ENCODE measurements around the gene IPO4. TPM values are rescaled to one million over a fixed set of nuclear protein-coding genes. Genes with fewer than 3 reads are reported as not detected.
"Not testable (repeated sequence)": the region's sequence is repeated elsewhere in the genome, so short reads cannot be mapped to it uniquely, and the experiment has no call there.

IPO4 gene
- polyA plus RNA-seq, 12 donors: 17.5 to 32.3 (median 24.2) TPM; not detected in 1

DNA sequence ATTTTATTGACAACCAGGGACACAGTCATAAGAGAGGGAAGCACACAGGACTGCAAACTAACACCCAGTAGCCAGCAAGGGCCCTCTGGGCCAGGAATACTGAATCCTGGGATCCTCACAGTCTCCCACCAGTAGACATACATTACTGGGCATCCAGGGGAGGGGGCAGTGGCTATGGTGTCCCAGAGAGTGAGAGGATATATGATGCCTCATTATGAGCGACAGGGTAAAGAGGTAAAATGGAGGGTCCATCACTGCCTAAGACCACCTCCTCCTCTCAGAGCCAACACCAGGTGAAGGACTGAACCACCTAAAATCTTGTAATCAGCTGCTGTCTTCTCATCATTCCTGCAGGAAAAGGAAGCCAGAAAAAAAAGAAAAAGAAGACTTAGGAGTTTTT lies 28.3 kb upstream of the IPO4 start:
- DNase-seq: not testable (repeated sequence)

DNA sequence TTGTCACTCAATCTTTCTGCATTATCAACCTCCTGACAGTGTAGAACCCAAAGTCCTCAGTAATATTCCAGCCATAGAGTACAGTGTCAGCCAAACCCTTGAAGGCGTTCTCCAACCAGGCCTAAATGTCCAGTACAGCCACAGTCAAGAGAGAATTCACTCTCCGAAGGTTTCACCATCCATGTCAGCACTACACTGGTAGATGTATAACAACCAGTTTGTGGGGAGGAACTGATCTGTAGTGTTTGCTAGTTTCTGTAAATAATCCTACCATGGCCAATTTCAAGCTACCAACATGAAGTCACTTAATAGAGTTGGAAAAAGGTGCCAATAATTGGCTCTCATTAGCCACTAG lies 27.7 kb upstream of the IPO4 start:
- DNase-seq: no peak

DNA sequence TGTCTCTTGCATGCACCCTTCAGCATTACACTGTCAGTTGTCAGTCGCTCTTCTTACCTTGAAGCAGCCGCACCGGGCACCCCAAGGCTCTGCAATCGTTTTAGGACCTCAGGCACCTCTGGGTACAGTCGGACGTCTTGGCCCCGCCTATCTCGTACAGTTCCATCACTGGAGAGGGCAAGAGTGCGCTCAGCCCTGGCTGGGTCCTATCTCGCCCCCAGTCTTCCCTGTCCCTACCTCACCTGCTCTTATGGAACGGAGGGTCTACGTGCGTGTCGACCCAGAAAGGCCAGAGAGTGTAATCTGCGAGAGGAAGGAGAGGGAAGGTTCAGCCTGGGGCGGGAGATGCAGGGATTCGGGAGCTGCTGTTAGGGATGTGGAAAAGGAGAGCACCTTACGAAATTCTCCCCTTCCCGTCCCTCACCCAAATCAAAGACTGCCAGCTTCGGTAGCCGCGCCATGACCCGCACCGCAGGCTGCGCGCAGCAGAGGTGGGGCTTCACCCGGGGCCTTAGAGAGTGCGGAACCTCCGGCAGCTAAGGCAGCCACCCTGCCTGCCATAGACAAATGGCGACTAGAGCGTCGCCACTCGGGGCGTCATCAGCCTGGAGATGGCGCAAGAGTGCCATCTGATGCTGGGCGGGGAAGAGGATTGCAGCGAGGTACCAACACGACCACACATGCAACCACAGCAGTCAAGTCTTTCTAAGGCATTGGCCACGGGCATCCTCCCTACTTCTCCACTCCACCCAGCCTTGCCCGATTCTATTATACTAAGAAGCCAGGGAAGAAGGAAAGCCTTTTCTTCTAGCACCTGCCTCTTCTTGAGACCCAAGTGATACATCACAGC lies 27.1 kb upstream of the IPO4 start, which contains the start of gene MDP1:
TSS of gene MDP1 (minus strand) at position 572 of the 850 bp plus-strand sequence. CDS start at position 461, 111 bp downstream.
- peak; percentile 88 for DNase-seq

DNA sequence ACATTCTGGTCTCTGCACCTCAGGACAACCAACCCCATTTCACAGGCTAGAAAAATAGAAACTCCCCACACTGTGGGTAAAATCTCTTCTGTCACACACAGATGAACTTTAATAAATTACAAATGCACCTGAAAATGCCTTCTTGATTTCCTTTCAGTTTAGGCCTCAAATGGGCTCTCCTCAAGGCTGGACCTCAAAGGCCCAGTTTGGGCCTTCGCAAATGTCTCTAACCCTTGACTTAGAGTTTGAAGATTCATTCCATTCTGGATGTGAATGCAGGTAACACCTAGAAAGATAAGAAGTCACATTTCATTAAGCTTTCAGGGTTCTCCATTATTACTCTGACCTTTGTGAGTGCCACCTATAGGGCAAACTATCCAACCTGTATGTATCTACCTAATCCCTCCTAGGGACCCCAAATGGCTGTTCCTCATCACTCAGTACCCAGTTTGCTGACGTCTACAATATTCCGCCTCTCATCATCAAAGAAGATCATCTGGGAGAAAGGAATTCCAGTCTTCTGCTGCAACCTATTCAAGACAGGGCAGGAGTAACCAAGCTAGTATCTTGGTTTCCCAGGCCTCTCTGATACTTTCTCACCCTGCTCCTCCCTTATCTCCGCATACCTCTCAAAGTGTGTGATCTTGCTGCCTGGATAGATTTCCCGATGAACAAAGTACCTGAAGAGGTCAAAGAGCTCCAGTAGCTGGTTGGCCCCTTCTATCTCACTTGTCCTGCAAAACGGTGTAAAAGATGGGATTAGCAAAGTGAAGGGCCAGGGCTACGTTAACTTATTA lies 25.4 kb upstream of the IPO4 start:
- no peak for DNase-seq

DNA sequence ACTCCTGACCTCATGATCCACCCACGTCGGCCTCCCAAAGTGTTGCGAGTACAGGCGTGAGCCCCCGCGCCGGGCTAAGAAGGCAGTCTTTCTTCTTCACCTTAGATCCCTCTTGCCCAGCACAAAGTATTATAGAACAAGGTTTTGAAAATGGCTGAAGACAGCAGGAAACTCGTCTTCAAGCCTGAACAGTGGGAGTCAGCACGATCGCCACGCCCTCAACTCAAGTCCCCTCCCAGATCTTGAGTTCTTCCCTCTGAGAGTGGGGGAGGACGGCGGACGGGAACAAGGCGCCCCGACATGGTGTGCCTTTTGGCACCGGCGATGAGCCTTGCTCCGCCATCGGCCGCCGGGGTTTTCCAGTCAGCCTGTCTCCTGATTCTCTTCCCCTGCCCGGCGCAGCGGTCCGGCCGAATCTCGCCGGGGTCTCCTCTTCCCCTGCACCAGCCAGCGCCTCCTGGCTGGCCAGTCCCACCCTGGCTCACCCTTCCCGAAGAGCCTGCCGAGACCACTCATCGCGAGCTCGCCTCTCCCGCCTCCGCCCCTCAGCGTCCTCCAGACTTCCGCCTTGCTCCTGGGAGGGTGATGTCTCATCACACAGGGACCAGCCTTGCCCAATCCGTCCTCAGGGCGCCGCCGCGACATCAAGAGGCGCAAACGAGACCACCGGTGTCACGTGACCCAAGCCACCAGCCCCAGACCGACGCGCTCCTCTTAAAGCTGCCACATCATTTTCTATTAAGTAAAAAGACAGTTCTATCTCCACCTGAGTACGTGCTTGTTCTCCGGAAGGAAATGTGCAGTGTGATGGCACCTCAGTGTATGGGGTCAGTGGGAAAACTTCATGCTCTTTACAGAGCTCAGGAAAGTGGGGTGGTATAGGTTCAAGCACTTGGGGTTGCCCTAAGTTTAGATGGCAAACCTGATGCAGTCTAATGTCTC lies 24.6 kb upstream of the IPO4 start, which contains the start of gene CHMP4A:
TSS of gene CHMP4A (minus strand) at position 565 of the 942 bp plus-strand sequence. CDS start at position 516, 49 bp downstream.
- peak; percentile 96 for DNase-seq

DNA sequence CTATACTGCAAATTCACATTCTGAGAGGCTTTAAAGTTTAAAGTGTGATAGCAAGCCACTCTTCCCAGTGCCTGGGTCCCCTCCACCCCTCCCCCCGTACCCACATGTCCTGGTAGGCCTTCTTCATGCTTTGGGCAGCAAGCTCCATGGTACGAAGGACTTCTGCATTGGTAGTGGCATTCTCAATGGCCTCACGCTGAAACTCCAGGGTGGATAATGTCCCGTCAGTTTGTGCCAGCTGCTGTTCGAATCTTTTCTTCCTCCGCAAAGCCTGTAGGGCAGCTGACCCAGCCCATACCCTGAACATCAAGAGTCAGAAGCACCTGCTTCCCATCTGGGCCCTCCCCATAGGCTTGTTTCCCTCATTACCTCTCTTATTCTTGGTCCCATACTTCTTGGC lies 22.7 kb upstream of the IPO4 start:
- no peak for DNase-seq

DNA sequence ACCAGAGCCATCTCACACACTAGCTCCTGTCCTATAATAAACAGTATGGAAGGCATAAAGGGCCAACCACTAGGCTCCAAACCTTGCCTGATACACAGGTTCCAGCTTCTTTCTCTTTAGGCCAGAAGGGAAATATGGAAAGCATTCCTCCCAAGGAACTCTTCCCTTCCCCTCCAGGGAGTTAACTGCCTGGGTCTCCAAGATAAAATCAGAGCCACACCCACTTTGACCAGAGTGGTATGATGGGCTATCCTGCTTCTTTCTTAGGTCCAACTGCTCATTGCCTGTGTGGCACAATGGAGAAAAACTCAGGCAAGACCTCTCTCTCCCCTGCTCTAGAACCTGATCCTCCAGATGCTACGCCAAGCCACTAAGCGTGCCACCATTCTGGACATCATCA lies 19.0 kb upstream of the IPO4 start:
- DNase-seq: no peak

DNA sequence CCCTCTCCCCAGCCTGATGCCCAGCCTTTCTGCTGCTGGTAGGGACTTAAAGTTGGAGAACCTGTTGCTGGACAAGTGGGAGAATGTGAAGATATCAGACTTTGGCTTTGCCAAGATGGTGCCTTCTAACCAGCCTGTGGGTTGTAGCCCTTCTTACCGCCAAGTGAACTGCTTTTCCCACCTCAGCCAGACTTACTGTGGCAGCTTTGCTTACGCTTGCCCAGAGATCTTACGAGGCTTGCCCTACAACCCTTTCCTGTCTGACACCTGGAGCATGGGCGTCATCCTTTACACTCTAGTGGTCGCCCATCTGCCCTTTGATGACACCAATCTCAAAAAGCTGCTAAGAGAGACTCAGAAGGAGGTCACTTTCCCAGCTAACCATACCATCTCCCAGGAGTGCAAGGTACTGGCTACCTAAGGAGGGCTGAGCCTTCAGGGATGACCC lies 18.5 kb upstream of the IPO4 start:
- no peak for DNase-seq

DNA sequence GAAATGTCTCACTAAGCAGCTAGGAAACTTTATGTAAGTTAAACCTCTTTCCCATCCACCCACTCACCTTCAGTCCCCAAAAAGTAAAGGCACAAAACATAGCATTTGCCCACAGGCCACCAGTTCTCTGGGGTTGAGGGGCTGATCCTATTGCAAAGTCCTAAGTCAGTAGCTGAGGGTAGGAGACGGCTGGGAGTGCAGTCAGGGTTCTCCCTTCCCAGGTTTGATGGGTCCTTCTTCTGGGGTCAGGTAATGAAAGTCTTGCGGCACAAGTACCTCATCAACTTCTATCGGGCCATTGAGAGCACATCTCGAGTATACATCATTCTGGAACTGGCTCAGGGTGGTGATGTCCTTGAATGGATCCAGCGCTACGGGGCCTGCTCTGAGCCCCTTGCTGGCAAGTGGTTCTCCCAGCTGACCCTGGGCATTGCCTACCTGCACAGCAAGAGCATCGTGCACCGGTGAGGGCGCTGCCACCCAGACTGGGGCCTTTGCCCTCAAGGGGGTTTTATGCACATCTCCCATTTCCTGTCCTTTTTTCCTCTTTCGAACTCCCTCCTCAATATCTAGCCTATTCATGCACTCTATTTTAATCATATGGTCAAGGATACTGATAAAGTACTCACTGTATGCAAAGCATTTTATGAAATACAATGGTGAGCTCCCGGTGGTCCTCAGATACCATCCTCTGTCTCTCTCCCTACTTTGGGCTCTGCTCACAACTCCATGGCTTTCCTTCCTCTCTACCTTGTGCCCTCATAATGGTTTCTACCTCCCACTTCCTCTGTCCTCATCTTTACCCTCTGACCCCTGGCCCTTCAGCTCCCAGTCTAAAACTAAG lies 17.9 kb upstream of the IPO4 start:
- DNase-seq: no peak

DNA sequence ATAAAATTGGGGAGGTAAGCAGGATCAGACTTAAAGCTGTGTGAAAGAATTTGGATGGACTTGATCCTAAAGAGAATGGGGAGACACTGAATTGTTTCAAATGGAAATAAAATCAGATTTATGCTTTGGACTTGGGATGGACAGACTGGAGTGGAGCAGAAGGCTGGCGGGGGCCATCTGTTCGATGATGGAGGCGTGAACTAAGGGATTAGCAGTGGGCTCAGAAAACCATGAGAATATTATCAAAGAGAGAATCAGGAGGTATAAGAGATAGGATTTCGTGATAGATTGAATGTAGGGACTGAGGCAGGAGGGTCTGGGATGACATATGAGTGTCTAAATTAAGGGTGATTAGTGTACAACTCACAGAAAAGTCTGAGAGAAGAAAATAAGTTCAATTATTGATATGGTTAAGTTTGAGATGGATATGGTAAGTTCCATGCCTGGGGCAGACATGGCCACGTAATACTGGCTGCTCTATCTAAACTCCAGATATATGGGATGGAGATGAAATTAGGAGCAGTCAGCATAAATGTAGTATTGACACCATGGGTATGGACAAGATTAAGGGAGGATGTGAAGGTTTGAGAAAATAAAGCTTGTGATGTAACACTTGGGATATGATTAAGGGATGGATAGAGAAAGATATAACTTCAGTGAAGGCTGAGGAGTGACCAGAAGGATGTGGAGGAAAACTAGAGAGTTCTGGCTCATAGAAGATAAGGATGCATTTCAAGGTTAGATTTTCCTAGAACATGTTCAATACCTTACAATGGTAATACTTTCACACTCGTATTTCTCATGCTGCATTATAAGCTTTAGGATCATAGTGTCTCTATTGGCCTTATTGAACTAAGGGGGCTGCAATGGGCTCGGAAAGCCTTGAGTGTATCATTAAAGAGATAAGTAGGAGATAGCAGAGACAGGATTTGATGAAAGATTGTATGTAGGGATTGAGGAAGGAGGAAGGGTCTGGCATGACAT lies 15.8 kb upstream of the IPO4 start:
- no peak for DNase-seq

DNA sequence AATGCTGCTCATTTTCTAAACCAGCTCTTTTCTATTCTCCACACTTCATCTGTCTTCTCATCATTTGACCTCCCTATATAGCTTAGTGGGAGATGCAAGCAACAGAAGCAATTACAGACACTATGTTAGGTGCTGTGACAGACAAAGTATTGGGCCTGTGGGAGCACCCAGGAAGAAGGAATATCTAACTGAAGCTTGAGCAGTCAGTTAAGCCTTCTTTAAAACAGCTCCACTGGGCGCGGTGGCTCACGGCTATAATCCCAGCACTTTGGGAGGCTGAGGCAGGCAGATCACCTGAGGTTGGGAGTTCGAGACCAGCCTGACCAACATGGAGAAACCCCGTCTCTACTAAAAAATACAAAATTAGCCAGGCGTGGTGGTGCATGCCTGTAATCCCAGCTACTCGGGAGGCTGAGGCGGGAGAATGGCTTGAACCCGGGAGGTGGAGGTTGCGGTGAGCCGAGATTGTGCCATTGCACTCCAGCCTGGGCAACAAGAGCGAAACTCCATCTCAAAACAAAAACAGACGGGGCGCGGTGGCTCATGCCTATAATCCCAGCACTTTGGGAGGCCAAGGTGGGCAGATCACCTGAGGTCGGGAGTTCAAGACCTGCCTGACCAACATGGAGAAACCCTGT lies 14.8 kb upstream of the IPO4 start:
- DNase-seq: not testable (repeated sequence)

DNA sequence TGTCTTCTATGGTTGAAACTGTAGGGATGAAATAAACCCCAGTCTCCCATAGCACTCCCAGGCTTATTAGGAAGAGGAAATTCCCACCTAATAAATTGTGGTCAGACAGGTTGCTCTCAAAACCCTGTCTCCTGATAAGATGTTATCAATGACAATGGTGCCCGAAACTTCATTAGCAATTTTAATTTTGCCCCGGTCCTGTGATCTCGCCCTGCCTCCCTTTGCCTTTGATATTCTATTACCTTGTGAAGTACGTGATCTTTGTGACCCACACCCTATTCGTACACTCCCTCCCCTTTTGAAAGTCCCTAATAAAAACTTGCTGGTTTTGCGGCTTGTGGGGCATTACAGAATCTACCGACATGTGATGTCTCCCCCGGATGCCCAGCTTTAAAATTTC lies 13.9 kb upstream of the IPO4 start:
- DNase-seq: not testable (repeated sequence)

DNA sequence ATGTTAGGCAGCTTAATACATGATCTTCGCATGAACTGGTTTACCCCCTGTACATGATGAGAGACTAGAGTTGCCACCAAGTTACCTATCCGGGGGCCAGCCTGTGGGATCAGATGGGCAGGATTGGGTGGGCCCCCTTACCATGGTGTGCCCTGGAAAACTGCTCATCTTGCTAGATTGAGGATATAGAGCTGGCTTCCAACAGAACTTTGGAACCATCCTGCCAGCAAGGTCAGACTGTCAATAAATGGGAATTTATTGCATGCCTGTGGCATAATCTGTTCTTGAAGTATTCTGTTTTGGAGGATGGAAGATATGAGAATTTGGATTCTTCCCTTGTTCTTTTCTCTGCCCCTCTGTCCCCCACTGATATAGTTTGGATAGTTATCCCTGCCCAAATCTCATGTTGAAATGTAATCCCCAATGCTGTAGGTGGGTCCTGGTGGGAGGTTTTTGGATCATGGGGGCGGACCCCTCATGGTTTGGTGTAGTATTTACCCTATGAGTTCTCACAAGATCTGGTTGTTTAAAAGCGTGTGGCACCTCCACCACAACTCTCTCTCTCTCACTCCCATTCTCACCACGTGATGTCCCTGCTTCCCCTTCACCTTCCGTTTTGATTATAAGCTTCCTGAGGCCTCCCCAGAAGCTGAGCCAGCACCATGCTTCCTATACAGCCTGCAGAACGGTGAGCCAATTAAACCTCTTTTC lies 10.4 kb upstream of the IPO4 start:
- no peak for DNase-seq

DNA sequence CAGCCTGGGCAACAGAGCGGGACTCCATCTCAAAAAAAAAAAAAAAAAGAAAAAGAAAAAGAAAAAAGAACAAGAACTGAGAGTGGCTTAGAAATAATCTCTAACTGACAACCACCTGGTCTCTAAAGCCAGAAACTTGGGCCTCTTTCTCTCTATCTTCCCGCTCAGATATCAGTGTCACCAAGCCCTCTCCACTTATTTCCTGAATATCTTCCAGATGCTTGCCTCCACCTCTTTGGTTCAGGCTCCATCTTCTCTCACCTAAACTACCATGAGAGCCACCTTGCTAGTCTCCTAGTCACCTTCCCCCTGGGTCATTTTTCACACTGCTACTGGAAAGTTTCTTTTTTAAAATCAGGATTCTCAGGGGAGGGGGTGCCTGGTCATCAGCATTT lies 8.4 kb upstream of the IPO4 start:
- no peak for DNase-seq

DNA sequence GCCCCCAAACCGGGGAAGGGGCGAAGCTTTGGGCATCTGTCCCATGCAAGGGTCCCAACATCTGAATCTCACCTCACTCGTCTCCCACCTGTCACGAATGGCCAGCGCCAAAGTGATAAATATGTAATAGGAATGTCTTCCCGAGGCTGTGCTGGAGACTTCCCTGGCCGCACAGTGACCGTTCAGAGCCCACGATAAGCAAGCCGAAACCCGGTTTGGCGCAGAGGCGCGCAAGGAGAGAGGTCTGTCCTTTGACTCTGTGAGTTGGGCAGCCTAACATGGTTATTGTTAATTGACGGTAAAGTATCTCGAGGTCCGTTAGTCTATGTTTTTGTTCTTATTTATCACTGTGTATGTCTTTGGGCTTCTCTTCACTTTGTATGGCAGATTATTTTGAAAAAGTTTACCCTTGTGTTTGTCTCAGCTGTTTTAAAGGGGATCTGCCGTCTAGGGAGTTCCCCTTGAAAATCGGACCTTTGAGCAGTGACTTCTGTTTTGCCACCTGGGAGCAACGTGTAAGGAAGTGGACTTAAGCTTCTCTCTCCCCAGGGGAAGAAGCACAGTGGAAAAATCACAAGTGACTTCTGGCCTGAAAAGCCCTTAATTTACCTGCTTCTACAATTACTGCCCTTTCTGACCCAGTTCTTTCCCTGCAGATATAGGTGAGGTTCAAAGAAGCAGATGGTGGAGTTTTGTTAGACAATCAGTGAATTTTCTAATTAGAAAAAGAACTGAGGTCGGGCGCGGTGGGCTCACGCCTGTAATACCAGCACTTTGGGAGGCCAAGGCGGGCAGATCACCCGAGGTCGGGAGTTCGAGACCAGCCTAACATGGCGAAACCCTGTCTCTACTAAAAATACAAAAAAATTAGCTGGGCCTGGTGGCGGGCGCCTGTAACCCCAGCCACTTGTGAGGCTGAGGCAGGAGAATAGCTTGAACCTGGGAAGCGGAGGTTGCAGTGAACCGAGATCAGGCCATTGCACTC lies 7.7 kb upstream of the IPO4 start:
- DNase-seq: no peak

DNA sequence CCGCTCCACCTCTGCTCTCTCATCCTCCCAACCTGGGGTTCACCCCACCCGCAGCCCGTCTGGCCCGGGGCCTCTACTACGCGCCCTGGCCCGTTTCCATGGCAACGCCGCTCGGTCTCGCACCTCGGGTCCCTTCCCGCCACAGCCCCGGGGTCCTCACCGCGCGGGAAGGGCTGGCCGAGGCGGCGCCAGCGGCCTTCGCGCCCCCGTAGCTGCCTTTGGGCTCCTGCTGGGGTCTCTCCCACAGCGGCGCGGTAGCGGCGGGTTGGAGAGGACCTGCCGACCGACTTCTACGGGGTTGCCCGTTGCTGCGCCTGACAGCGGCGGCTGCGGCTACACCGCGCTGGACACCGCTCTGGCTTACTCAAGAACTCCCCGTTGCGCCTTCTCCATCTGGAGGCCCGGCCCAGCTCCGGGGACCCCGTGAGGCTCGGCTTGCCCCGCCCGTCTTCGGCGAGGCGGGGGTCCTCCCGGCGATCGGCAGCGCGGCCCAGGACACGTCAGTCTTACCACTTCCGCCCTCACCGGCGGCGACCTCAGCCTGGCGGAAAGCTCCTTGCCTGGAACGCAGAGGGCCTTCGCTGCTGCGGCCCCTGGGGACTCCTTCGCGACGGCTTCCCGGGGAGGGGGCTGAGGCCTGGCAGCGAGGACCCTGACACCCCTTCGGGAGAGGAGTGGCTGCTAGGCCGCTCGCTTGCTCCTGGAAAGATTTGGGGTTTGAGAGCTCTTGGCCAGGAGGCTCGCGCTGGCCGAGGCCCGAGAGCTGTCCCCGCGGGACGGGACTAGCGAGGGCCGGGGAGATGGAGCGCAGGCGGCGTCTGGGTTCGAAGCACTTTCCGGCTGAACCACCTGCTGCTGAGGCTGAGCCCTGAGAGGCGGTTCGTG lies 6.8 kb upstream of the IPO4 start, which contains the start of gene TM9SF1:
TSS of gene TM9SF1 (minus strand) at position 256 of the 885 bp plus-strand sequence. CDS start 422 bp downstream, outside the sequence.
- peak; percentile 92 for DNase-seq
